Measurements from ENCODE around the gene ATF6B. TPM values are rescaled to one million over a fixed set of nuclear protein-coding genes. Genes with fewer than 3 reads are reported as not detected.

ATF6B gene
- total and polyA plus RNA-seq, 2 of the 13 experiments (the other 11 are each of a cell fraction or from before 2014, with no cell fraction given) = 18.1 to 44.0 TPM

- TF ChIP-seq ZNF280B (CRISPR knock-in tag; IDR thresholded peaks at IDR 0.05; ENCODE audit: borderline replicate concordance) (0 out of 2 replicates have a peak, but pooled peaks have one; percentile 22), CERS6 (CRISPR knock-in tag; IDR thresholded peaks at IDR 0.05) (no peak), THAP11 (CRISPR knock-in tag; IDR thresholded peaks at IDR 0.05) (peak; percentile 26; the same call in 1 of the 2 replicates), ZNF296 (CRISPR knock-in tag; conservative IDR thresholded peaks at IDR 0.05) (no peak), SRF (IDR thresholded peaks at IDR 0.05; ENCODE audit: low read depth, low read length) (peak; percentile 41; the same call in 1 of the 2 replicates), ZSCAN20 (CRISPR knock-in tag; IDR thresholded peaks at IDR 0.05; ENCODE audit: borderline replicate concordance) (peak; percentile 96; the same call in 1 of the 2 replicates), WIZ (CRISPR knock-in tag; IDR thresholded peaks at IDR 0.05) (peak; percentile 64; the same call in 1 of the 2 replicates), ZBTB10 (CRISPR knock-in tag; IDR thresholded peaks at IDR 0.05; ENCODE audit: borderline replicate concordance) (0 out of 2 replicates have a peak, but pooled peaks have one; percentile 35), ZNF687 (CRISPR knock-in tag; IDR thresholded peaks at IDR 0.05) (peak; percentile 77), ATRX (CRISPR knock-in tag; IDR thresholded peaks at IDR 0.05; ENCODE audit: borderline replicate concordance) (0 out of 2 replicates have a peak, but pooled peaks have one; percentile 83), LBX2 (CRISPR knock-in tag; IDR thresholded peaks at IDR 0.05; ENCODE audit: borderline replicate concordance) (no peak), FOXA1 (IDR thresholded peaks at IDR 0.05) (no peak), FOXA1 (CRISPR knock-in tag; IDR thresholded peaks at IDR 0.05) (0 out of 2 replicates have a peak, but pooled peaks have one; percentile 15), MXI1 (IDR thresholded peaks at IDR 0.05; ENCODE audit: borderline replicate concordance, low read depth, low read length) (peak; percentile 42; the same call in 1 of the 3 replicates), CENPBD1 (CRISPR knock-in tag; IDR thresholded peaks at IDR 0.05; ENCODE audit: borderline replicate concordance, low read depth) (no peak), ZNF713 (CRISPR knock-in tag; IDR thresholded peaks at IDR 0.05) (no peak)
These were observed 9.0 kb downstream of the ATF6B start (continued) for GRCh38 chr6:32118782-32119628.

Data from HepG2 (cell line).